DOHH2 (cell line): ENCODE measurements around the gene APEH.

Experiments used
- CTCF ChIP-seq: fragments of 200-600 bp; sonication (generic); IDR thresholded peaks from one replicate; pipeline ENCODE4 v1.5.1; 2014; ENCODE audit warnings: antibody characterized with exemption, mild to moderate bottlenecking, low read depth, low read length; ENCODE audit not compliant: poor library complexity, severe bottlenecking
- EZH2phosphoT487 ChIP-seq: fragments of 200-600 bp; sonication (generic); IDR thresholded peaks from 2 replicates; pipeline ENCODE4 v1.6.1; 2017; ENCODE audit warnings: borderline replicate concordance, mild to moderate bottlenecking, antibody characterized with exemption, low read length, moderate library complexity, mixed read lengths

DNA sequence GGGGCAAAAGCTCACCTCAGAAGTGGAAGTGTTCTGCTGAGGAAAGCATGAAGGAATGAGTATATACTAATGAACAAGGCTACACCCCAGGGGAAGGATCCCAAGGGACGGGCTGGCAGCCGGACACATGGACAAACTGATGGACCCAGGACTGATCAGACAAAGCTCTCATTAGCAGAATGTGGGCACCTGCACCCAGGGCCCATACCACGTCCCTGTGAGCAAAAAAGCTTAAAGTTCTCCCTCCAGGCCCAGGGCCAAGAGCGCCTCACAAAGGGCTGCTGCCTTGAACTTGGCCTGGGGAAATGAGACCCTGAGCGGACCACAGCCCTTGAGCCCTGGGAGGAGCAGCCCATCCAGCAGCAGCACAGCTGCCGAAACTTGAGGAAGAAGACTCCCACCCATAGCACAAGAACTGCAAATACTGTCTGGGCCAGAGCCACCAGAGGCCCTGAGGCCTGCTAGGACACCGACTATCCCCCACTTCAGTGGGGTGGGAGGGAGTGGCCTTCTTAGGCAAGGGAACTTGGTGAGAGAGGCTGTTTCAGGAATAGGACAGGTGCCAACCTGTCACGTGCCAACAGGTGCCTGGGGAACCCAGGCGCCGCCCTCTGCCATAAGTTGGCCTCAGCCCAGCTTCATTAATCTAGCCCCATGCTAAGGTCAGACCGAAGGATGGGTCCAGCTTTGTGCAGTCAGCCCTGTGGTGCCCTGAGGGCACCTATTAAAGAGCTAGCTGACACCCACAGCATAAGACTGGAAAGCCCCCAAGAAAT is 51.9 kb downstream of the APEH start:
- no peak for TF ChIP-seq CTCF
- no peak for TF ChIP-seq EZH2phosphoT487
